Calu3 (cell line): ENCODE results near the gene KLHL29. TPM values are rescaled to one million over a fixed set of nuclear protein-coding genes. Genes with fewer than 3 reads are reported as not detected.

Experiments used
- BruUV-seq: library from RNA; stranded (reverse); fragments of 400-500 nt; replicated peaks from 2 replicates; lab custom pipeline; 2021; lab: Mats Ljungman, UMichigan
- CTCF ChIA-PET: fragments of 300-600 bp; sonication (Branson Sonifier 250); formaldehyde crosslinking; loops from one replicate; lab custom pipeline; 2022; ENCODE audit warnings: antibody characterized with exemption; lab: Charles Lee
- DNase-seq: peaks from one replicate; pipeline ENCODE4 v3.0.0; 2022
- H3K27ac Mint-ChIP-seq: one replicate; pipeline ENCODE4 v1.8.0; 2022; ENCODE audit warnings: mixed read lengths; ENCODE audit not compliant: unreplicated experiment
- H3K27me3 Mint-ChIP-seq: one replicate; pipeline ENCODE4 v1.8.0; 2022; ENCODE audit warnings: mixed read lengths; ENCODE audit not compliant: unreplicated experiment
- H3K36me3 Mint-ChIP-seq: one replicate; pipeline ENCODE4 v1.8.0; 2022; ENCODE audit warnings: mild to moderate bottlenecking, moderate library complexity, mixed read lengths; ENCODE audit not compliant: insufficient read depth, unreplicated experiment
- H3K4me1 Mint-ChIP-seq: one replicate; pipeline ENCODE4 v1.8.0; 2022; ENCODE audit warnings: mild to moderate bottlenecking, low read depth, mixed read lengths; ENCODE audit not compliant: unreplicated experiment
- H3K4me3 Mint-ChIP-seq: one replicate; pipeline ENCODE4 v1.8.0; 2022; ENCODE audit warnings: mild to moderate bottlenecking, low read depth, moderate library complexity, mixed read lengths; ENCODE audit not compliant: unreplicated experiment
- H3K9me3 Mint-ChIP-seq: one replicate; pipeline ENCODE4 v1.8.0; 2022; ENCODE audit warnings: low read depth, mixed read lengths; ENCODE audit not compliant: unreplicated experiment
- intact Hi-C: fragments of 100-400 bp; cut with micrococcal nuclease; formaldehyde crosslinking; loops from one replicate; pipeline ENCODE4 v1.10.0; 2022; ENCODE audit not compliant: unreplicated experiment
- total RNA-seq: library from RNA; stranded (reverse); gene quantifications from 2 replicates; pipeline ENCODE4 v1.2.3, GENCODE V29; 2022
- TF ChIP-seq, protein P1 (sequence below): fragments of 200-600 bp; IDR thresholded peaks from one replicate; pipeline ENCODE4 v1.8.0; 2022; ENCODE audit warnings: antibody characterized with exemption; ENCODE audit not compliant: unreplicated experiment

The KLHL29 gene
- total RNA-seq, 1 experiment from 2014 or later, result 11.9 TPM

DNA sequence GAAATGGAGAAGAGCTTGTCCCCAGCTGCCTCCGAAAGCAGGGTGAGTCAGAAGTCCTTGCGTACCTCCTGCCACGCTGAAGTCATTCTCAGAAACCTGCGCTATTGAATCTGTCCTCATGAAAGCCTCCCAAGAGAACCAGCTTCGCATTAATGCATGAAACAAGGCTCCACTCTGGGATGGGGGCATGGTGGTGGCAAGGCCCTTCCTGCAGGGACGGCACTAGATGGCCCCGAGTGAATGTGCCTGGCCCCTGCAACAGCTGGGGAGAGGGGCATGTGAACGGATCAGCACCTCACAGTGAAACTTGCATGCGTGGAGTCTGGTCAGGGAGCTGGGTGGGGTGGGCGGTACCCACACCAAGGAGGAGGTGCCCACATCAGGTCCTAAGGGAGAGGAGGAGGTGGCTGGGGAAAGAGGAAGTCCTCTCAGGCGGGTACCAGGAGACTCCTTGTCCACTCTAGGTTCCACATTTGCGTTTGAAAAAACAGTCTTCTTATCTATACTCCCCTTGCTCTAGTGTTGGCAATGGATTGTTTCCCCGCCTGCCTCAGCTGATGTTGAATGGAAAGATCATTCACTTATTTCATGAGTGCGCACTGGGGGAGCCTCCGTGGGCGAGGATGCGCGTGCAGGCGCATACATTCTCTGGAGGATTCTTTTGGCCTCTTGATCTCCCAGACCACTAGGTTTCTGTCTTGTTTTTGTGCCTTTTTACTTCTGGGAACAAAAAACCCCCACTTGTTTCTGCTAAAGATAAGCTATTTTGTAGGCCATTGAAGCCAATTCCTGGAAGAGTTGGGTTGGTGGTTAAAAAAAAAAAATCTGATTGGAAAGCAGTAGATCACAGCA is 104.7 kb downstream of the KLHL29 start:
- TF ChIP-seq, protein P1, sequence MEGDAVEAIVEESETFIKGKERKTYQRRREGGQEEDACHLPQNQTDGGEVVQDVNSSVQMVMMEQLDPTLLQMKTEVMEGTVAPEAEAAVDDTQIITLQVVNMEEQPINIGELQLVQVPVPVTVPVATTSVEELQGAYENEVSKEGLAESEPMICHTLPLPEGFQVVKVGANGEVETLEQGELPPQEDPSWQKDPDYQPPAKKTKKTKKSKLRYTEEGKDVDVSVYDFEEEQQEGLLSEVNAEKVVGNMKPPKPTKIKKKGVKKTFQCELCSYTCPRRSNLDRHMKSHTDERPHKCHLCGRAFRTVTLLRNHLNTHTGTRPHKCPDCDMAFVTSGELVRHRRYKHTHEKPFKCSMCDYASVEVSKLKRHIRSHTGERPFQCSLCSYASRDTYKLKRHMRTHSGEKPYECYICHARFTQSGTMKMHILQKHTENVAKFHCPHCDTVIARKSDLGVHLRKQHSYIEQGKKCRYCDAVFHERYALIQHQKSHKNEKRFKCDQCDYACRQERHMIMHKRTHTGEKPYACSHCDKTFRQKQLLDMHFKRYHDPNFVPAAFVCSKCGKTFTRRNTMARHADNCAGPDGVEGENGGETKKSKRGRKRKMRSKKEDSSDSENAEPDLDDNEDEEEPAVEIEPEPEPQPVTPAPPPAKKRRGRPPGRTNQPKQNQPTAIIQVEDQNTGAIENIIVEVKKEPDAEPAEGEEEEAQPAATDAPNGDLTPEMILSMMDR, result no peak
- intact Hi-C loops, result no loop called here
- no peak for DNase-seq
- Mint-ChIP-seq H3K4me3 (no peak overlapping the region), H3K4me1 (no peaks in the 10 kb centered on the region), H3K27ac (no peak overlapping the region), H3K9me3 (no peaks in the 10 kb centered on the region), H3K36me3 (no peaks in the 10 kb centered on the region), H3K27me3 (no peaks in the 10 kb centered on the region)
- CTCF ChIA-PET, result no interaction called here
- no TSS peak for BruUV-seq

DNA sequence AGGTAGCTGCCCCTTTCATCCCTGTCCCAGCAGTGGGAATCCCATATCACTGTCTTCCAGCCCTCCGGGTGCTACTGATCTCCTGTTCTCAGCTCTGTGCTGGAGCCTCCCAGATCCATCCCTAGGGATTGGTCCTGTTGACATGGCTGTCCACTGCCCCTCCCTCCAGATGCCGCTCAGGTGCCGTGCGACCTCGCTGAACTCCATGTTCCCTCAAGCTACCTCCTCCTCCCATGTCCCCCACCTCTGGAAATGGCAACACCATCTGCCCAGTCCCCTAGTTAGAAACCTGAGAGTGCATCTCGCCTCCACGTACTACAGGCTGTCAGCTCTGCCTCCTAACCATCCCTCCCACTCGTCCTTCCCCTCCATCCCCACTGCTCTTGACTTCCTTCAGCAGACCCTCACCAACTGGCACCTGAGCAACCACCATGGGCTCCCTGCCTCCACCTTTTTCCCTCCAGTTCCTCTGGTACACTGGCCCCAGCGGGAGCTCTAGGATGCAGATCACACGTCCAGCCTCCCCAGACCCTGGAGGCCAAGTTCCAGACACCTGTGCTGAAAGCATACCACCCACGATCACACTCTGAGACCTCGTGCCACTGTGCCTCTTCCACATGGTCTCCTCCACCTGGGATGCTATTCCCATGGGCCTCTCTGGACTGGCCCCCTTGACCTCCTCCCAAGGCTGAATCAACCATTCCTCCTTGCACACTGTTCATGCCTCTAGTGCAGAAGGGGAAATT is 106.8 kb downstream of the KLHL29 start:
- no peak overlapping the region for H3K4me3 Mint-ChIP-seq
- H3K9me3 Mint-ChIP-seq, result no peaks in the 10 kb centered on the region
- no peaks in the 10 kb centered on the region for H3K4me1 Mint-ChIP-seq
- CTCF ChIA-PET, result interaction anchor here (0.6 kb wide), 2 partner anchors 20 to 26 kb away, joined by 3 read pairs; no protein-coding TSS in a partner anchor
- no peak overlapping the region for H3K27ac Mint-ChIP-seq
- intact Hi-C loops, result no loop called here
- no peaks in the 10 kb centered on the region for H3K27me3 Mint-ChIP-seq
- BruUV-seq, result no TSS peak
- no peaks in the 10 kb centered on the region for H3K36me3 Mint-ChIP-seq
- no peak for DNase-seq
- TF ChIP-seq, protein P1, result no peak

DNA sequence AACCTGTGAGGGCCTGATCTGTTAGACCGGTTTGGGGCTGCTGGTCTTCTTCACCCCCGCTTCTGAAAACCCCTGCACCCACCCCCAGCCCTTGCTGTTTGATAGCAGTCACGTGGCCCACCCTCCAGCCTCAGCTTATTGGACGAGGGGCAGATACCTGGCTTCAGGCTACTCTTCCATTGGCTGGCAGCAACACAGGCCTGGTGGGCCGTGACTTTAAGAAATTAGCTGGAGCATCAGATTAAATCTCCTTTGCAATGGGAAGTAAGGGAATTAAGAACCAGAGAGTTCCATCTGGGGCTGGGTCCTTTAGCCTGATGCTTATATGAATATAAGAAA is 107.3 kb downstream of the KLHL29 start:
- Mint-ChIP-seq H3K27ac (no peak overlapping the region), H3K36me3 (no peaks in the 10 kb centered on the region), H3K27me3 (no peaks in the 10 kb centered on the region), H3K4me3 (no peak overlapping the region), H3K9me3 (no peaks in the 10 kb centered on the region), H3K4me1 (no peaks in the 10 kb centered on the region)
- CTCF ChIA-PET, result interaction anchor here (0.5 to 0.6 kb wide), 3 partner anchors 21 to 1681 kb away, joined by 3 to 4 read pairs (median 3); no protein-coding TSS in a partner anchor
- DNase-seq, result no peak
- TF ChIP-seq, protein P1, result no peak
- intact Hi-C loops, result no loop called here
- no TSS peak for BruUV-seq

DNA sequence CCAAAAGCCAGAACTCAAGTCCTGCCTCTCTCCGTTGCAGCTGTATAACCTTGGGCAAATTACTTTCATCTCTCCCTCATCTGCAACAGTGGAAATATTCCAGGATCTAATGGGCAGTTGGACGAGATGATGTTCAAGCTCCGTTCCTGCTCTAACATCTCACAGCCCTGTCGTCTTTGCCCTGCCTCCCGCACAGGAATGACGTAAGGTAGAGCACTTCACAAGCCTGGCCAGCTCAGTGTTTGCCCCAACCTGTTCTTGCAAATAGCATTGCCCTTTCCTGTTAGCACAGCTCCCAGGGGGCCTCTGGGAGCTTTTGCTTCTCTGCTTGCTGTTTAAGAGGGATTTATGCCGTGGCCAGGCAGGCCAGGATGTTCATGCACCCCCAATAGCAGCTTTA is 107.9 kb downstream of the KLHL29 start:
- TF ChIP-seq, protein P1, result no peak
- no TSS peak for BruUV-seq
- DNase-seq, result no peak
- no peak overlapping the region for H3K27ac Mint-ChIP-seq
- no peaks in the 10 kb centered on the region for H3K27me3 Mint-ChIP-seq
- H3K9me3 Mint-ChIP-seq, result no peaks in the 10 kb centered on the region
- CTCF ChIA-PET, result interaction anchor here (0.5 kb wide), 1 partner anchor 1682 kb away, joined by 4 read pairs; no protein-coding TSS in a partner anchor
- intact Hi-C loops, result no loop called here
- no peaks in the 10 kb centered on the region for H3K36me3 Mint-ChIP-seq
- H3K4me1 Mint-ChIP-seq, result no peaks in the 10 kb centered on the region
- H3K4me3 Mint-ChIP-seq, result no peak overlapping the region
